Measurements from ENCODE around the gene LRP10.
A peak's percentile ranks its signal among the peaks of the same experiment; 100 is the strongest.

Gene LRP10

DNA sequence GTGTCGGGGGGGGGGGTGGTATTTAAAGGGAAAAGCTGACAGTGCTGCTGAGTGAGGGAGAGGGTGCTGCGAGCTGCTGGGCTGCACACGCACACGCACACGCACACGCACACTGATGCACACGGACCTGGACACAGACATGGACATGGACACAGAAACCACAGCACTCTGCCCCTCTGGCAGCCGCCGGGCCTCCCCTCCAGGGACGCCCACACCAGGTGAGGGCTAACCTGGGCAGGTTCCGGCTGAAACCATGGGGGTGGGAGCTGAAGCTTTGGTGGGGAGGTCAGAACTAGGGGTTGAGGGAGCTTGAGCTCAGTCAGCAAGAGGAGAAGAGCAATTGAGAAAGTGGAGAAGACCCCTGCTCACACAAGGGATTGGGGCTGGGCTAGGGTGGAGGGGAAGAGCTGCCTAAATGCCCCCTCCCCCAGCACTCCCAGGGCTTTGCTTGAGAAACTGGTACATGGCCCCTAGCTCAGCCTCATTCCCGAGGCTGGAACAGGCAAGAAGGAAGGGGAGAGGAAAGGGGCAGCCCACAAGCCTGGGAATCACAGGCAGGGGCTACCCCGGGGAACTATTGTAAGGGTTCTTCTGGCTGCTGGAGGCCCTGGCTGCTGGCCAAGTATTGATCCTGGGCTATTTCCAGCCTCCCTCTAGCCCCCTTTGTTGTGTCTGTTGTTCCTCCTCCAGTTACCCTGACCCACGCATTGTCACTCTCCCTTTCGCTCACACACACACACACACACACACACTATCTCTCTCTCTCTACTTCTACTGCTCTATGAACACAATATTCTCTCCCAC is 11.8 kb downstream of the LRP10 start, which contains the start of gene REM2:
Gene REM2 (plus strand): TSS at position 50 of the 804 bp plus-strand sequence. CDS start 66 bp downstream, at position 116.
- H3K36me3 Mint-ChIP-seq, result peaks cover 8 to 19% of the 10 kb centered on the region in 2 donors
- H3K4me1 Mint-ChIP-seq, result peaks cover 57 to 65% of the 10 kb centered on the region in 2 donors
- H3K9me3 Mint-ChIP-seq, result no peaks in the 10 kb centered on the region
- no peaks in the 10 kb centered on the region for H3K27me3 Mint-ChIP-seq
- DNase-seq (no peak), ATAC-seq (replicated peaks) (no peak)
- peak within 1 kb of the TSS; percentile 38 to 55 for H3K4me3 Mint-ChIP-seq
- H3K27ac Mint-ChIP-seq, result peak within 1 kb of the TSS; percentile 53

DNA sequence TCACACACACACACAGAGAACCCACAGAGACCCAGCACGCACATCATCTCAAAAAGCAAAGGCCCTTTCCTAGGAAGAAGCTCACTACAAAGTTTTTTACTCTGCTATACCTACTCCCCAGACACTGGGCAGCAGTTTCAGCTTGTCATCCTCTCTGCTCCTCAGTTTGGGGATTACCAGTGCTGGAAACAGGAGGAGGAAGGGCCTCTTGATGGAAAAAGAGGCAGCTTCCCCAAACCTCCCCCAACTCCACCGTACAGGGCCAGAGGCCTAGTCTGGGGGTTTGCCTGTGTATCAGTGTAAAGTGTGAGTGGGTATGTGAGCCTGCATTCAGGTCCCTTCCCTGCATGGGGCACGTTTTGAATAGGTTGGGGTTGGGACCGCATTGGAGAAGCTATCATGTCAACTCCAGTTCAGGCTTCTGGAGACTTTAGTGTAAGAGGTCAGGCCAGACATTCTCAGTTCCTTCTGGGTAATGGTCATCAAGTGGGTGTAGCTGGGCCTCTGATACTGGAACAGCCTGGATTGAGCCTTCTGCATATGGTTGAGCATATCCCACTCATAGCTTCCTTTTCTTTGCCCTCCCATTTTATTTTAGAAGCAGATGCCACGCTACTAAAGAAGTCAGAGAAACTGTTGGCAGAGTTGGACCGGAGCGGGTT is 12.7 kb downstream of the LRP10 start:
- Mint-ChIP-seq H3K27ac (peak overlapping the region; percentile 52), H3K4me3 (peak overlapping the region in 1 of 2 donors; percentile 1)

DNA sequence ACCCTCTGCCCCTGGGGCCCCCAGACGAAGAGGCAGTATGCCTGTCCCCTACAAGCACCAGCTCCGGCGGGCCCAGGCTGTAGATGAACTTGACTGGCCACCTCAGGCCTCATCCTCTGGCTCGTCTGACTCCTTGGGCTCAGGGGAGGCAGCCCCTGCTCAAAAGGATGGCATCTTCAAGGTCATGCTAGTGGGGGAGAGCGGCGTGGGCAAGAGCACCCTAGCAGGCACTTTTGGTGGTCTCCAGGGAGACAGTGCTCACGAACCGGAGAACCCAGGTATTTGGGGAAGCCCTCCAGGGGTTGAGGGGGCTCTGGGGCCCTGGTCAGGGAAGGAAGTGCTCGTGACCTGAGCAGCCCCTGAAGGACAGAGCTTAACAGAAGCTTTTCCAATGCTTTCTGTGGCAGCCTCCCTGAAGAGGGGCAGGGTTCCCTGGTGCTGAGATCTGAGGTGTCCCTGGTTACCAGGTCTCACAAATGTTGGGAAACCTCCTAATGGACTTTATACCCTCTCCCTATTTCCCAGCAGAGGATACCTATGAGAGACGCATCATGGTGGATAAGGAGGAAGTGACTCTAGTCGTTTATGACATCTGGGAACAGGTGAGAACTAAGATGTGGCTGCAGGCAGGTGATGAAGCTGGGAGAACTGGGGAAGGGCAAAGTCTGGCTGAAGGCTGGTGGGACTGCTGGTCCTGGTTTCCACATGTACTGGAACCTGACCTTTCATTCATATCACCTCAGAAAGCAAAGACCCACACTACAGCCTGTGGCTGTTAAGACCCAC is 13.4 kb downstream of the LRP10 start:
- H3K36me3 Mint-ChIP-seq, result peaks cover 0 to 7% of the 10 kb centered on the region in 2 donors
- peak overlapping the region; percentile 88 for H3K27ac Mint-ChIP-seq
- no peak for DNase-seq
- no peak for ATAC-seq (replicated peaks)
- H3K4me3 Mint-ChIP-seq, result no peak overlapping the region
- H3K4me1 Mint-ChIP-seq, result peaks cover 59 to 72% of the 10 kb centered on the region in 2 donors
- no peaks in the 10 kb centered on the region for H3K27me3 Mint-ChIP-seq
- no peaks in the 10 kb centered on the region for H3K9me3 Mint-ChIP-seq

More for the DNA sequence above, 12.7 kb downstream of the LRP10 start:
- Mint-ChIP-seq H3K27me3 (no peaks in the 10 kb centered on the region), H3K36me3 (peaks cover 4 to 11% of the 10 kb centered on the region in 2 donors), H3K9me3 (no peaks in the 10 kb centered on the region), H3K4me1 (peaks cover 54 to 66% of the 10 kb centered on the region in 2 donors)
- DNase-seq, result no peak
- ATAC-seq (replicated peaks), result no peak

GRCh38 chr14:22885975-22886374 is 14.4 kb downstream of the LRP10 start:
- Mint-ChIP-seq H3K27me3 (no peaks in the 10 kb centered on the region), H3K9me3 (no peaks in the 10 kb centered on the region), H3K36me3 (peaks cover 0 to 11% of the 10 kb centered on the region in 2 donors), H3K4me1 (peaks cover 64 to 79% of the 10 kb centered on the region in 2 donors), H3K27ac (peak overlapping the region; percentile 59), H3K4me3 (peak overlapping the region; percentile 83 to 85)
- ATAC-seq (replicated peaks) (no peak), DNase-seq (no peak)

- peak overlapping the region; percentile 83 to 85 for H3K4me3 Mint-ChIP-seq
- H3K36me3 Mint-ChIP-seq, result peaks cover 0 to 11% of the 10 kb centered on the region in 2 donors
- peak overlapping the region; percentile 96 for H3K27ac Mint-ChIP-seq
- peaks cover 63 to 77% of the 10 kb centered on the region in 2 donors for H3K4me1 Mint-ChIP-seq
- ATAC-seq (replicated peaks) (peak; percentile 50 to 63), DNase-seq (peak; percentile 69)
- no peaks in the 10 kb centered on the region for H3K27me3 Mint-ChIP-seq
- no peaks in the 10 kb centered on the region for H3K9me3 Mint-ChIP-seq
Observed at GRCh38 chr14:22886500-22887259, 15.1 kb downstream of the LRP10 start.

DNA sequence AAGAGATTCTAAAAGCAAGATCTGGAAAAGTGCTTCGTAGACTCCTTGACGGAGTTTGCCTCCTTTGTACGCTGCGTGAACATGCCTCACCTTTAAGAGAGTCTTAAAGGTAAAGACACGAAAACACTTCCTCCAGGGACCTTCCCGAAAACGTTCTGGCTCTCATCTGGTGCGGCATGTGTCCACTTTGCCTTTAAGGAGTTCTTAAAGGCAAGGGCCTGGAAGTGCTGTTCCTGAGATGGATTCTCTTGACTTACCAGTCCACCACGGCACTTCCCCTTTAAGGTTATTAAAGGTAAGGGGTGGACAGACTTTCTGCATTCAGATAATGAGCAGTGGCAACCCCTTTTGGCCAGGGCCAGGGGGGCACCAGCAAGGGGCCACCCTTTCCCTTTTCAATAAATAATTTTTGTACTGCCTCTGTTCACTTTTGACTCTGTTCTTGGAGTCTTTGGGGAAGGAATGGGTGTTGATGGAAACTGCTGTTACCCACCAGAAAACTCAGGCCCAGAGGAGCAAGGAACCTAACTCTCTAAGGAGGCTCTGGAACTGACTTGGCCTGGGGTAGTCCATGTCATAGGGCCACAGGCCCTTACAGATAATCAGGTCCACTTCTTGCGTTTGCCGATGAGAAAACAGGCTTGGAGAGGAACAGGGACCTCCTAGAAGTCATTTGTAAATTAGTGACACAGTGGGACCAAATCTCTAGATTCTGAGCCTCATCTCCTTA is 15.9 kb downstream of the LRP10 start:
- peaks cover 0 to 16% of the 10 kb centered on the region in 2 donors for H3K36me3 Mint-ChIP-seq
- DNase-seq (peak; percentile 53), ATAC-seq (replicated peaks) (peak; percentile 41 to 51)
- H3K4me3 Mint-ChIP-seq, result peak overlapping the region; percentile 83 to 85
- H3K27ac Mint-ChIP-seq, result peak overlapping the region; percentile 96
- H3K4me1 Mint-ChIP-seq, result peaks cover 59 to 70% of the 10 kb centered on the region in 2 donors
- no peaks in the 10 kb centered on the region for H3K27me3 Mint-ChIP-seq
- H3K9me3 Mint-ChIP-seq, result no peaks in the 10 kb centered on the region

DNA sequence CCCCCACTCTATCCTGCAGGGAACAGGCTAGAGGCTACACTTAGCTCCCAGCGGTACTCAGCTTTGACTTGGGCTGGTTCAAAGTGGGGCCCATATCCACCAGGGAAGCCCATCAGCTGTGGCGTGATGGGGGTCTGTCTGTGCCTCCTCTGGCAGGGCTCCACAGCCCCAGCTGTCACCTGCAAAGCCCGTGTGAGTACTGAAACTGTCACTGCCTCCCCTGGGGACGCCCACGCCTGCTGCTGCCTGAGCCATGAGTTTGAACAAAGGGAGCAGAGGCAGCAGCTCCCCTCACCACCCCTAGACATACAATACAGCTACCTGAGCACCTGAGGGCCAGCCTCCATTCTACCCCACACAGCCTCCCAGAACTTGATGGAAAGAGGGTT is 16.4 kb downstream of the LRP10 start:
- Mint-ChIP-seq H3K4me3 (peak overlapping the region; percentile 83 to 85), H3K36me3 (peaks cover 2 to 20% of the 10 kb centered on the region in 2 donors), H3K27me3 (no peaks in the 10 kb centered on the region), H3K9me3 (no peaks in the 10 kb centered on the region), H3K4me1 (peaks cover 54 to 64% of the 10 kb centered on the region in 2 donors), H3K27ac (peak overlapping the region; percentile 96)
- ATAC-seq (replicated peaks) (peak; percentile 70 to 73), DNase-seq (peak; percentile 79)

DNA sequence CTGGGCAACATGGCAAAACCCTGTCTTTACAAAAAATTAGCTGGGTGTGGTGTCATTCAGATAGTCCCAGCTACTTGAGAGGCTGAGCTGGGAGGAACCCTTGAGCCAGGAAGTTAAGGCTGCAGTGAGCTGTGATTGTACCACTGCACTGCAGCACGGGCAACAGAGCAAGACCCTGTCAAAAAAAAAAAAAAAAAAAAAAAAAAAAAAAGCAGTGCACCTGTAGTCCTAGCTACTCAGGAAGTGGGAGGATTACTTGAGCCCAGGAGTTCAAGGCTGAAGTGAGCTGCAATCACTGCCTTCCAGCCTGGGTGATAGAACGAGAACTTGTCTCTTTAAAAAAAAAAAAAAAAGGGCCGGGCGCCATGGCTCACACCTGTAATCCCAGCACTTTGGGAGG is 17.1 kb downstream of the LRP10 start:
- peaks cover 2 to 21% of the 10 kb centered on the region in 2 donors for H3K36me3 Mint-ChIP-seq
- no peaks in the 10 kb centered on the region for H3K27me3 Mint-ChIP-seq
- H3K4me3 Mint-ChIP-seq, result no peak overlapping the region
- peaks cover 48 to 58% of the 10 kb centered on the region in 2 donors for H3K4me1 Mint-ChIP-seq
- no peak for DNase-seq
- H3K9me3 Mint-ChIP-seq, result no peaks in the 10 kb centered on the region
- no peak overlapping the region for H3K27ac Mint-ChIP-seq
- peak; percentile 23 to 38 for ATAC-seq (replicated peaks)

DNA sequence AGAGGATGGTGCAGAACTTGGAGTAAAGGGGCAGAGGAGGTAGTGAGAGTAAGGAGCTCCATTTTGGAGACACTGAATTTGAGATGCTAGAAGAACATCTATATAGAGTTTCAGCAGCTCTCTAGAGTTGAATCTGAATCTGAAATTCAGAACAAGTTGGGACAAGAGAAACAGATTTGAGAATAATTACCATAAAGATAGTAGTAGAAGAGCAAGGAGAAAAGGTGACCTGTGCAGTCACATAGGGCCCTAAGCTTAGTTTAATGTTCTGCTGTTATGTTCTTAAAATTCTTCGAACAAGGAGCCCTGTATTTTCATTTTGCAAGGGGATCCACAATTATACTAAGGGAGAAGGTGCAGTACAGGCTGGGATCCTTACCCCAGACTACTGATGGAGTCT is 18.9 kb downstream of the LRP10 start:
- no peak for DNase-seq
- Mint-ChIP-seq H3K4me3 (no peak overlapping the region), H3K27me3 (no peaks in the 10 kb centered on the region), H3K27ac (no peak overlapping the region), H3K4me1 (peaks cover 32 to 40% of the 10 kb centered on the region in 2 donors), H3K9me3 (no peaks in the 10 kb centered on the region), H3K36me3 (peaks cover 2 to 25% of the 10 kb centered on the region in 2 donors)
- no peak for ATAC-seq (replicated peaks)

DNA sequence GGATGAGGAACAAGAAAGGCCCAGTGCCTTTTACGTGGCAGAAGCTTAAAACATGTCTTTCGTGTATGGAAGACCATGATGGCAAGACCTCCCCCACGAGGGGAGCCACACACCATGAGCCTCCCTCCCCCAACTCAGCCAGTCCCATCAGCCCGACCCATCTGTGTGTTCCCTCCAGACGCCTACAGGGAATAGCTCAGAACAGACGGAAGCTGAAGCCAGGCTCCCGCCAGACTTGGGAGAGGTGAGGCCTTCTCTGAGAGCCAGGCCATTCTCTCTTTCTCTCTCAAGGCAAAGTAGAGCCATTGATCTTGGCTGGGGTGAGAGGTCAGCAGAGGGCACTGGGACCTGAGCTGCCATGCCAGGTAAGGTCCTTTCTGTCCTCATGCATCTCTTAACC is 20.9 kb downstream of the LRP10 start:
- Mint-ChIP-seq H3K9me3 (no peaks in the 10 kb centered on the region), H3K4me3 (no peak overlapping the region), H3K36me3 (peaks cover 7 to 29% of the 10 kb centered on the region in 2 donors), H3K27me3 (no peaks in the 10 kb centered on the region), H3K4me1 (peaks cover 19 to 22% of the 10 kb centered on the region in 2 donors), H3K27ac (peak overlapping the region; percentile 25)
- ATAC-seq (replicated peaks), result no peak
- no peak for DNase-seq

DNA sequence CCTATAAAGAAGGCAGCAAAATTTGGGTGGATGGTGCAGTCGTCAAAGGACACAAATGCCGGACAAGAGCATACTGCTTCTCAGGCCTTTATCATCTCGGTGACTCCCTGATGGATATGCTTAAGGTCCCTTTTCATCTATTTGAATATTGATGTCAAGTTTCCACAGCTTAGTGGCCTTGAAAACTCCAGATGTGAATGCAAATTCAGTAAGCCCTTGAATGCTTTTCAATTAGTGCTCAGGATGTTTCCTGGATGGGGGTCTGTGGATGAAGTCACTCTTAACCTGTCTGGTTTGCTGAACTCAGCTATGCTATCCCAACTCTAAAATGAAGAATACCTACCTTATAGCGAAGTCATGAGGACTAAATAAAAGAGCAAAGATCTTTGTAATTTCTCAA is 22.2 kb downstream of the LRP10 start:
- no peak overlapping the region for H3K27ac Mint-ChIP-seq
- H3K9me3 Mint-ChIP-seq, result no peaks in the 10 kb centered on the region
- H3K36me3 Mint-ChIP-seq, result peaks cover 9 to 36% of the 10 kb centered on the region in 2 donors
- no peak overlapping the region for H3K4me3 Mint-ChIP-seq
- H3K4me1 Mint-ChIP-seq, result peaks cover 11 to 12% of the 10 kb centered on the region in 2 donors
- DNase-seq (no peak), ATAC-seq (replicated peaks) (no peak)
- no peaks in the 10 kb centered on the region for H3K27me3 Mint-ChIP-seq

GRCh38 chr14:22895402-22895801 is 23.9 kb downstream of the LRP10 start:
- Mint-ChIP-seq H3K27ac (no peak overlapping the region), H3K27me3 (no peaks in the 10 kb centered on the region), H3K4me1 (peaks cover 3 to 6% of the 10 kb centered on the region in 2 donors)

GRCh38 chr14:22896356-22896755 is 24.8 kb downstream of the LRP10 start:
- no peak overlapping the region for H3K27ac Mint-ChIP-seq

More at GRCh38 chr14:22895402-22895801, 23.9 kb downstream of the LRP10 start:
- ATAC-seq (replicated peaks) (no peak), DNase-seq (no peak)
- no peaks in the 10 kb centered on the region for H3K9me3 Mint-ChIP-seq
- peaks cover 11 to 28% of the 10 kb centered on the region in 2 donors for H3K36me3 Mint-ChIP-seq
- H3K4me3 Mint-ChIP-seq, result no peak overlapping the region

More at GRCh38 chr14:22896356-22896755, 24.8 kb downstream of the LRP10 start:
- DNase-seq, result no peak
- Mint-ChIP-seq H3K4me1 (peaks cover 5 to 10% of the 10 kb centered on the region in 2 donors), H3K9me3 (no peaks in the 10 kb centered on the region), H3K36me3 (peaks cover 18 to 33% of the 10 kb centered on the region in 2 donors), H3K27me3 (no peaks in the 10 kb centered on the region), H3K4me3 (no peak overlapping the region)
- no peak for ATAC-seq (replicated peaks)
